NCI-H2227 treated with DMSO at 0.1 percent for 48 hours (cell line): ENCODE results near the gene NRP1.

ENCODE experiments used
- DNase-seq: peaks from one replicate; lab custom pipeline; 2025; lab: John Stamatoyannopoulos, UW

Gene NRP1

DNA sequence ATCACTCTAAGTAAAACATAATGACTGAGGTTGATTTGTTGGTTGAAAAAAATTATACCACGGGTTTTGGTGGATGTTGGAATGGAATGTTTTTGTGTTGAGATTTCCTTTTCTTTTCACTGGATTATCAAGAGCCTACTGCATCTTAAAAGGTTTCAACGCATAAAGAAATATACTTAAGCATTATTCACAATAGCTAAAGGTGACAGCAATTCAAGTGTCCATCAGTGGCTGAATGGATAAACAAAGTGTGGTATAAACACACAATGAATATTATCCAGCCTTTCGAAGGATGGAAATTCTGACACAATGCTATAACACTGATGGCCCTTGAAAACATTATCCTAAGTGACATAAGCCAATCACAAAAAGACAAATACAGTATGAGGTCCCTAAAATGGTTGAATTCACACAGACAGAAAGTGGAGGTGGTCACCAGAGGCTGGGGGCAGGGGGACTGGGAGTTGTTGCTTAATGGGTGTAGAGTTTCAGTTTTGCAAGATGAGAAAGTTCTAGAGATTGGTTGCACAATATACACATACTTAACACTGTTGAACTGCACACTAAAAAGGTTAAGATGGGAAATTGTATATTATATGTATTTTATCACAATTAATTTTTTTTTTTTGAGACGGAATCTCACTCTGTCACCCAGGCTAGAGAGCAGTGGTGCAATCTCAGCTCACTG is 122.3 kb downstream of the NRP1 start:
- DNase-seq, result no peak

DNA sequence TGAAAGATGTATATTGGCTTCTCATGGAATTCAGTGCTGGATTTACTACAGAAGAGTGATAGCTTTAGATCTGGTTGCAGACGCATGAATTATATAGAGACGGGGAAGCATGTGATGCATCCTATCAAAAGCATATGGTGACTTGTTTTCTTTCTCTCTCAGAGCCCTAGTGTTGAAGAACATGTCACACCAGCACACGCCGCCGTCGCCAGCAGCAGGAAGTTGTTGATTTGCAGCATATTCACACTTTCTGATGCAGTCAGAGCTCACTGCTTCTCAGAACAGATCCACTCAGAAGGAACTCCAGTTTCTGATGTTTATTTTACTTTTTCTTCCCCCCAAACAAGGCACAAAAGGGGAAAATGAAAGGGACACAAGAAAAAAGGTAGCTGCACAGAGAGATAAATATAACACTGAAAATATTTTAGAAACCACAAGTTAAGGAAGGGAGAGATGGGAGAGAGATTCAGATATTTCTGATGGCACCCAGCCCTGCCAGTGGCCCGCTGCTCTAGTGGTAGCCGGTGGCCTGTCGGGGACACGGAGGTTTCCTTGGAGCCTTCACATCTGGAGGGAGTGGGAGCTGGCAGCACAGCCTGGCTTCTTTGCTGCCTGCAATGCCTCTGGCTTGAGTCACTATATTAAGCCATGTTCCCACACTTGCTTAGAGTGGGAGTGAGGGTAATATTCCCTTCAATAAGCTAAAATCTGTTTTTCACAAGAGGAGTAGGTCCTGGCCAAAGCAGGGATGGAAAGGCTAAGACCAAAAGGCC is 123.2 kb downstream of the NRP1 start:
- no peak for DNase-seq

DNA sequence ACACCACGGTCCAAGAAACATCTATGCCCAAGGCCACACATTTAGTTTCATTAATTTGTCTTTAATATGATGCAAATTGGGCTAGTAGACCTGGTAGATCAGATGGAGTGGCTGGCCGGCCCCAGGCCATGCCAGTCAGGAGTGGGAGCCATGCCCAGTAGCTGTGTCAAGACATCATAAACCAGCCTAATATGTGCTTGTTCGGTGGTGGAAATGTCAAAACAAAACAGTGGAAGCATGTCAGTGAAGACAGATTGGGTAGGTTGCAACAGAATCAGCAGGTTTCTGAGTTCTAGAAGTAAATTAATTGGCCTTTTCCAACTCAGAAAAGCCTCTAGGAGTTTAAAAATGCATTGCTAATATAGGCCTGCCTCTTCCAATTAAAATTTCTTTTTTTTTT is 124.7 kb downstream of the NRP1 start:
- no peak for DNase-seq

DNA sequence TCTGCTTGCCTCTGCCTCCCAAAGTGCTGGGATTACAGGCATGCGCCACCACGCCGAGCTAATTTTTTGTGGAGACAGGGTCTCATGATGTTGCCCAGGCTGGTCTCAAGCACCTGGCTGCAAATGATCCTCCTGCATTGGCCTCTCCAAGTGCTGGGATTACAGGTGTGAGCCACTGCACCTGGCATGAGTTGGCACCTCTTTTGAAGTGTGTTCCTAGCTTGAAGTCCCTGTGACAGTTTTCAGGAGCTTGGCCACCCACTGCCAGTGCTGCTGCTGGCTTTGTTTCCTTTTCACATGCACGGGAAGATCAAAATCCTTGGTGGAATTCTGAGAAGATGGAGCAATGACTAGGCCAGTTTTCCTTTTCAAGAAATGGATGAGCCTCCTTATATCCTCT is 126.3 kb downstream of the NRP1 start:
- no peak for DNase-seq

DNA sequence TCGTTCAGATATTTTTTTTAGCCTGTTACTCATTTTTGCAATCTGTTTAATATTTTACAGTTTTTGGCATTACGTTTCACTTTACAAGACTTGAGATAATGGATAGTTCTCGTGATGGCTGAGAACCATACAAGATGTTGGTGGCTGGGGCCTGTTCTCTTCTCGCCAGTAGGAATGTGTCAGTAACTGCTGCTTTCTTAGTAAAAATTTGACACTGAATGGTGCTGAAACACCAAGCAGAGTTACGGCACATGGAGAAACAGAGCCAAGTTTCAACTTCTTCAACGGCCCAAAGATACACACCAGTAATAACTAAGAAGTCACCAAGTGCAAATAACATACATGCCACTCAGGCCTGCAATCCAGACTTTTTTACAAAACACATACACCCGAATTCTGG is 130.4 kb downstream of the NRP1 start:
- DNase-seq, result no peak

DNA sequence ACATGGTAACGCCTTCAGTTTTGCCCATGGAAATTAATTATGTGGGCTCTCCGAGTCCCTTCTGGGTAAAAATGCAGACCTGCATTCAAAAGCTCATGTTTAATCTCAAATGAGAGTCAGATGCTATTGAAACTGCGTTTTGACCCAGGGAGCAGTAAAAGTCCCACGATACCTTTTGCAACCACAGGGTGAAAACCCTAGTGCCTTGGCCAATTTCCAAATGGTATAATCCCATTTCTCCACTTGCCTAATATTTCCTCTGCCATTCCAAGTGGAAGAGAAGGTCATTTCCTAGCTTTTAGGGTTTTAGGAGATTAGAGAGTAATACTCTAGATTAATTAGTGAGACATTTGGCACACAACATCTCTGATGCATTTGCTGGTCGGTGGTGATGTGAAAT is 132.5 kb downstream of the NRP1 start:
- DNase-seq, result no peak

DNA sequence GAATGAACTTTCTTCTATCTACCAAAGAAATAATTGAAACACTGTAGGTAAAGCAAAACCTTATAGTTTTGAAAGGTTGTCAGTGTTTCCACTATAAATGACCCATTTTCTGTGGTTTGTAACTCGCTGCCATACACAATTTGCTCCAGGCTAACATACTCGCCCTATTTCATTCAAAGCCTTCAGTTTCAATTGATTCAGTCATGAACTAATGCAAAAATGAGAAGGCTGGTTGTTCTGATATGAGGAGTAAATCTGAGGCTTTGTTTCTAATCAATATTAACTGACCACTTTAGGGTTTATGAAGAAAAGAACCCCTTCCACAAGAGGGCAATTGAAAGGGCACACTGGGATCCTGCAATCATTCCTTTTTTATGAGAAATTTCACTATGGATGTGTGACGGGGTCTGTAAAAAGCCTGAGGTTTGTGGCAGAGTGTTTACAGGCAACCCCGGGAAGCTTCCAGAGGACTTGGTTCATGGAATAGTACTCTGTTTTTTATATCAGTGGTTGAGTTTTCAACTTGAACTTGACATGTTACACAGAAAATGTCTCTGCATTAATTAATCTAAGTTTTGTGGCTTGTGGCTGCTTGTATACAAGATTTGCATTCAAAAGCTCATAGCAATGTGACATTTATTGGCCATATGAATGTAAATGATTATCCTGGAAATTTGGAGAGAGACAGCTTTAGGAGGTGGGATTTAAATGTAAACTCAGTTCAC is 133.2 kb downstream of the NRP1 start:
- no peak for DNase-seq

DNA sequence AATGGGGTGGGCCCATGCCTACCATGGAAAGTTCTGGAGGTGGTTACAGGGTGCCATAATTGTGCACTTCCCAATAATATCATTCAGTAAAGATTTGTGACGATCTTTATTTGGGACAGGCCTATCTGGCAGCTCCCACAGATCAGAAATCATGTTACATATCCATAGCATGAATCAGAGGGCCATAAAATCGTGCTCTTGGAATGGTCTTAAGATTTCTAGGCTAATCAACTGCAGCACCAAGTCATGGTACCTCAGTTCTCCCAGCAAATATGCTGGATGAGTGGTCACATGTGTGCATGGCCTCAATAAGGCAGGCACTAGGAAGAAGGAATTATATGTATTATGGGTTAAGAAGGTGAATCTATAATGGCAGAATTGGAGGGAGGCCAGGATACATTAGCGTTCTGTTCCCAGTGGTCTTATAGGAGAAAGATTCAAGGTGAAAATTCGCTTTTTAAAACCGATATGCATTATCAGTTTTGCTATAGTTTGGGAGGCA is 134.7 kb downstream of the NRP1 start:
- peak; percentile 74 for DNase-seq

DNA sequence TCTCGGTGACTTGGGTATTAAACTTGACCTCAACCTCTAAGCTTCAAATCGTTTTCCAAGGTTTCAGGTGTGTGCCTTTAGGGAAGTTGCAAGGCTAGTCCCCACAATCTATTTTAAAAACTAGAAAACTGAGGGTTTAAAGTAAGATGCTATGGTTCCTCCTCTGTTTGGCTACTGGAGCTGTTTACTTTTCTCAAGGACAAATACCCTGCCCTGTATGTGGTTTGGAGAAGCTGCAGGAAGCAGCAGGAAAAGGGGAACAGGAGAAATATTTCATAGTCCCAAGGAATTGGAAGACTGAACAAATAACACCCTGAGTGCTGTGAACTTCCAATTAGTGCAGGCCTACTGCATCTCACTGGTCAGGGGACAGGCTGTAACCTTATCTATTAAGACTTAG is 135.9 kb downstream of the NRP1 start:
- no peak for DNase-seq

DNA sequence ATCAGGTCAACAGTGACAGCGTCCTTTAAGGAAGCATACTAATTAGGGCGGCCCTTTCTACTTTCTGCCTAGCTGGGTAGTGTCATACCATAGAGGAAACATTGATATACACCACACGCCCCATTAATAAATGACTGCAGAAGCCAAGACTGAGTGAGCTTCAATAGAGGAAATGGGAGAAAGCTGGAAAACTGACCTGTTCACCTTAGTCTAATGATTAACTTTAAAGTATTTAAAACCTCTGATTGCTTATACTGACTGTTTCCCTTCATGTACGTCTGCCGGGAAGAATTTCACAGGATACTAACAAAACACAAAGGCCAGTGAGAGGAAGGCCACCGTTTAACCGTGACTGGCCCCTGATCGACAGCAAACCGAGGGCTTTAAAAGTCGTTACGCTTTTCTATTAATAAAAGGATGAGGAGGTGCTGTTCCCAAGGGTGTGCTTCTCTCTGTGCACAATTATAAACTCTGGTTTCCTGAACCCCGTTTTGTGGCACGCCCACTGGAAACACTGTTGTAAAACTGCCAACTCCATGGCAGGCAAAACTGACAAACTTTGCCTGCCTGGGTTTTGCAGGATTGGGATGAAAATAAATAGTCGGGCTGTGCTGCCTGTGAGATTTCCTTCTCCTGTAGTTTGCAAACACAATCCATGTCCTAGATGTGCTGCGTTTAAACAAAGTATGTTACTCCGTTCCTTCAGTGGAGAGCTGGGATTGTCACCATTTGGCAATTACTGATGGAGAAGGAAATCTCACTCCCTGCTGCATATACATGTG is 137.6 kb downstream of the NRP1 start:
- DNase-seq, result no peak

DNA sequence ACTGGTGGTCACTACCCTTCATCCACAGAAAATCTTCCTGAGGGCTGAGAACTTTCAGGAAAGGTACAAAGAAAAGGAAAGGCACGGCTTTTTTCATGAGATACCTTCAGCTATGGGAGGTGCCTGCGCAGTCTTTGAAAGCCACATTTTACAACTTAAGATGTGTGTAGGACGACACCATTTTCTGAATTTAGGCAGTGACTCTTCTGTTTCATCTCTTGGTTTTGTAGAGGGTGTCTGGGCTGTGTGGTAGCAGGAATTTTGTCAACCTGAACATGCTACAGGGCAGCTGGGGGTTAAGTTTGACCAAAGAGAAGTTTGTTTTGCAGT is 138.1 kb downstream of the NRP1 start:
- no peak for DNase-seq

DNA sequence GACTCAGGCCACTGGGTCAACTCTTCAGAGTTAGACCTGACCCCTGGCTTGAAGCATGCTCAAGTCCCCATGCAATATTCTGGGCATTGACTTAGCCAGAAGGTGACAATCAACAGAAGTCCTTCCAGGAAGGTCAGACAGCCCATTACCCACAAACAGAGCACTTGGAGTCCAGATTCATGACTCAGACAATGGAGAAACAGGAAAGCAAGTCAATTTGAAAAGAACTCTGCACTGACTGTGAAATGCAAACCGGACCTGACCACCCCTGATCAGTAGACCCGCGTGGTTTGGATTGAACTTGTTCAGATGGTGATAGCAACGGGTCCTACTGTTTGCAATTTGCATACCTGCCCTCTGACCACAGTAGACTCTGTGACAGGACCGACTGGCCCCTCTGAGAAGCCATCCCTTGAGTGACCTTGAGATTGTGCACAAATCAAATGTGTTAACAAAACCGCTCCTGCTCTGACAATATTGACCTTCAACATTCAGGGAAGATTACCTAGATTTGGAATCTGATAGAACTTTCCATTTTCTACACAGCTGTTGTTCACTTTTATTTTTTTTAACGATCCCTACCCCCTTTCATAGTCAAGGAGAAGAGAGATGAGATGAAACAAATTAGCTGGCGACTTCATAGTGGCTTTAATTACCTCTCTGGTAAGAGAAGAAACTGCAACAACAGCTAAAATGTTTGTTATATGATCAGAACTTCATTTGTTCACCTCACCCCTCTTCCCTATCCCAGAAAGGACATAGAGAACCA is 138.7 kb downstream of the NRP1 start:
- no peak for DNase-seq

DNA sequence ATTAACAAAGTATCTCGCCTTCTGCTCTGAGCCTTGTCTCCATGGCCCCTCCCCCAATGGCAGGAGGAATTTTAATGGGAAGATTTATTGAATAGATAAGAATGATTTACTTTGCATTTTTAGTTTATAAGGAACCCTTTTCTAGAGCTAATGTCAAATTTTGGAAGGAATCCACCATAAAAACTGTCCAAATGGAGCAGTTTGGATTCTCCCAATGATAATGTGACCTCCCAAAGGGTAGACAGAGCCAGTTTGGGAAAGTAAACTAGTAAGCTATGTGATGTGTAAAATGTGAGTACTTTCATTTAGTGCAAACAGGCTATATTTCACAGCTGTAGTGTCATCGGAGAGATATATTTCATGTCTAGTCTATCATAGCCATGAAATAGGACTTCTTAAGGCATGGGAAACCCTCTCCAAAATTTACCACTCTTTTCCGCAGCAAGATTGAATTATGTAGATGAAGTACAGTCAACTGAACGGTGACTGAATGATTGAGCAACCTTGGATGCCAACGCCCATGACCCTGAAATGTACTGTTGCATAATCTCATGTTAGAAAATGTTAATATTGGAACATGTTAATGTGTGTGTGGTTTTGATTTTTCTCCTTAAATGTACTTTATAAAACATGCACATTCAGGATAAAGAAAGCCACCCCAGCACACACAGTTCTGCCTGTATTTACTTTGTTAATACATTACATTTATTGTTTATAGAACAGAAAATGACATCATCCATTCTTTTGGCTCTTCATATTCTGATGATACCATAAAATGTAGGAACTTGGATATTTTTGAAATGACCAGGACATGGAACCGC is 140.6 kb downstream of the NRP1 start:
- DNase-seq, result no peak

DNA sequence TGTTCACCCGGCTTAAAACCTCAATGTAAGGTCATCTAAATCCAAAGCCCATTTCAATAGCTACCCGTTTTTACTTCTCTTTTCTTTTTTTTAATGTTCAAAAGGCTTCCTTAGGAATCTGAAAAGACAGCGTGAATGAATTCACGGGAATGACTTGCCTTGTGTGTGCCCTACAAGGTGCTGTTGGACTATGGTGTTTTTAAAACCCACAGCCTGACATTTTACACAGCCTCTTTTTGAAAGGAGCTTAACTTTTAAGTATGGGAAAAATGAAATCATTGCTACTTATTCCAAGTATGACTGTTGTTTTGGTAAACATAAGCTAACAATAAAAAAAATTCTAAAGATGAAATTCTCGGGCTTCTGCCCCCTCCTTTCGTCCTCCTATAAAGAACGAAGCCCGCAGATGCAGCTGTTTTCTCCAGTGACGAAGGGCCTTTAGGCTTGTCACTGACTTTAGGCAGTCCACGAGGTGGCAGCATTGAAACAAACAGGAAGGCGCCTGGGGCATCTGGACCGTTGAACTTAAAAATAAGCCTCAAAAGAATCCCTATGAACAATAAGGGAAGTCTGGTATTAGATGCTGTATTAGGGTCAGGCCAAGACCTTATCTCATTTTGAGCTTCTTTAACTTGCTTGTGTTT is 141.3 kb downstream of the NRP1 start:
- DNase-seq, result peak; percentile 26

DNA sequence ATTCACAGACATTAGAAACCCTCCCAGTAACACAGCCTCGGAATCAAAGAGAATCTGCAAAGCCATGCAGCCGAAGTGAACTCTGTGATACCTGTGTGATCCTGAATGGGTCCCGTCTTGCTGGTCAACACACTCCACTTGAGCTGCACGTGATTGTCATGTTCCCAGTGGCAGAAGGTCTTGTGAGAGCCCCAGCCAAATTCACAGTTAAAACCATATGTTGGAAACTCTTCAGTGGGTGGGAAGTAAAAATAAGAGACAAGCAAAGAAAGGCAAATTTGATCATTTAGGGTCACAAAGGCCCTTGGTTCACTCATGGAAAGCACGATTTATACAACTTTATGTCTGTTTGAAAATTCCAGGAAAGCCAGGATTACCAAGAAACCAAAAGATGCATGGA is 142.3 kb downstream of the NRP1 start:
- no peak for DNase-seq

DNA sequence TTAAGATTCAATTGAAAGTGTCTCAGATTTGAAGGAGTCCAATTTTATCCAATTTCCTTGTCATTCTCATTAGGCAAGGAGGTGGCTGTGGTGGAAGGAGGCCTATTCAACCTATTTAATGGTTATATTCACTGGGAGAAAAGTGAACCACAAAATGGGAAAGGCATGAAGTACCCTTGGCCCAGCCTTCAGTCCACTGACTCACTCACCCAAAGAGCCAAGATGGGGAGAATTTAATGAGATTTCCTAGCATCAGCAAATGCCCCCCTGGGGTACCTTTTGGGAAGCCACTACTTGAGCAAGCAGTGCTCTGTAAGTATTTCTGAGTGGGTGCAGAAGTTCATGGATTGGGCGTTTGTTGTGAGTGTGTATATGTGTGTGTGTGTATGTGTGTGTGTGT is 144.1 kb downstream of the NRP1 start:
- no peak for DNase-seq

DNA sequence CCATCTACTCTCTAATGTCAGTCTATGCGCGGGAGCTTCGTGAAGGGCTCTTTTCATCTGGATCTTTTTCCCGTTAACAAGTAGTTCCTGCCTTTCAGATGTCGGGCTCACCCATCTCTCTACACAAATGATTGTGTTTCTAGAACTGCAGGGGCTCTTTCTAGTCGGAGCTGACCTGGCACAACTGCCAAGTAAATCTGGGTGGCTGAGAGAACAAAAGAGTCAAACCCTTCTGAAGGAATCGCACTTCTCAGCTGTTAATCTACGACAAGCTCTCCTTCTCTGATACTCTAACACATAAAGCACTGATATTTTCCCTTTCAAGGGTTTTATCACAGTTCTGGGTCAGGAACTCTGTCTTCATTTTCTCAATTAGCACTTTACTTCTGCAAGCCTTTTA is 144.7 kb downstream of the NRP1 start:
- DNase-seq, result no peak

DNA sequence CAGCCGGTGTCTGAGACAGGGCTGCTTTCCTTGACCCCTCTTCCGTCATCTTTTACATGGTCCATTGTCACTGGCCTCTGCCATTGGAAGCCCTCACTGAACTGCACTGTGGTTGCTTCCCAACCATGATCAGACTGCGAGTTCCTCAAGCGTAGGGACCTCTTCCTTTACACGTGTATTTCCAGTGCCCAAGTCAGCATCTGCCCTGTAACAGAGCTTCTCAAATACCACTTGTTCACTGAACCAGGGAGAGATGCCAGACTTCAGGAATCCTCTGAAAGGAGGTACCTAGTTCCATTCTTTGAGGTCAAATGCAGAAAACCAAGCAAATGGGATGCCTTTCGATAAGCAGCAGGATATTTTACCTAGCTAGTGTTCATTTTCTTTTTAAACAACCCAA is 145.1 kb downstream of the NRP1 start:
- DNase-seq, result no peak

DNA sequence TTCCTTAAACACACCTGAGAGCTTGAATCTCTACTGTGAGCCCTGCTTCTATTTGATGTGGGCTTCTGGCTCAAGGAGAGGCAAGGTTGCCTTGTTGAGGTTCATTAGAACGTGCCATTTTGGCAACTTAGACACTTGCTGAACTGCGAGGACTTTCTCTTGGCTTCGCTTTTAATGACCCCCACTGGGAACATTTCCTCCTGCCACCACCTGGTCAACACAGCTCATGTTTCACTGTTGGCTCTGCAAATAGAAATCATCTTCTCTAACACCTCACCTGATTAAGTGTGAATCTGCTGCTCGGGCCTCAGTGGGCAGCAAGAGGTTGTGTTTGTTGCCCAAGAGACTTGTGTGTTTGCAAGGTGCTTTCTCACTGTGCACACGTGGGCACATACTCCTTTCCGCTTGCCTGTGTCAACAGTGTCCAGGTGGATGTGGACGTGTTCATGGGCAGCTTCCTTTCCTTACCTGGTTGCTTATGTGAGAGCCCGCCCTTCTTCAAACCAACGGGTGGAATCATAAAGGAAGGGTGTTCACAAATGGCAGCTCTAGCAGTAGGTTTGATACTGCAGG is 147.0 kb downstream of the NRP1 start:
- no peak for DNase-seq

DNA sequence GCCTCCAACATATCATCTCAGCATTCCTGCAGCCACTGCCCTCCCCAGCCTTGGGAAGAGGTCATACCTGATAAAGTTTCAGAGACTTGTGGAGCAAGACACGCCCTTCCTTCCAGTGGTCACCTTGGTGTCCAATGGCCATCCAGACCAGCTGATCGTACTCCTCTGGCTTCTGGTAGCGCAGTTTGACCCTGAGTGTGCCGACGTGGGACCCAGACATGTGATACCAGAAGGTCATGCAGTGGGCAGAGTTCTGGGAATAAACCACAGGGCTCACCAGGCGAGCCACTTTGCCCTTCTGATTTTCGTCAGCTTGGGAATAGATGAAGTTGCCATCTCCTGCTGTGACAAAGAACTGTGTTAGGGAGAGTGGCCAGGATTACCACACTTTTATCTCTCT is 148.3 kb downstream of the NRP1 start:
- DNase-seq, result no peak
